Mucosa of rectum (tissue), 2 donors: ENCODE results near the gene WDR55.
"Not testable (repeated sequence)": the region's sequence is repeated elsewhere in the genome, so short reads cannot be mapped to it uniquely, and the experiment has no call there.

Source experiments
- H3K27ac ChIP-seq, 2 donors: one replicate each; pipeline ENCODE4 v1.7.0; 2013; ENCODE audit warnings: inconsistent platforms in 2 of 2, low read depth in 2 of 2, low read length in 2 of 2
- H3K27me3 ChIP-seq, 2 donors: one replicate each; pipeline ENCODE4 v1.7.0; 2013; ENCODE audit warnings: low read length in 2 of 2; ENCODE audit not compliant: control insufficient read depth in 2 of 2, insufficient read depth in 2 of 2
- H3K36me3 ChIP-seq, 2 donors: one replicate each; pipeline ENCODE4 v1.7.0; 2013; ENCODE audit warnings: low read length in 2 of 2; ENCODE audit not compliant: control insufficient read depth in 2 of 2, insufficient read depth in 2 of 2
- H3K4me1 ChIP-seq, 2 donors: one replicate each; pipeline ENCODE4 v1.7.0; 2013; ENCODE audit warnings: low read length in 2 of 2, mild to moderate bottlenecking in 1 of 2; ENCODE audit not compliant: control insufficient read depth in 2 of 2, insufficient read depth in 2 of 2
- H3K4me3 ChIP-seq, 2 donors: one replicate each; pipeline ENCODE4 v1.7.0; 2013; ENCODE audit warnings: low read length in 2 of 2
- H3K9ac ChIP-seq, 2 donors: one replicate each; pipeline ENCODE4 v1.7.0; 2013; ENCODE audit warnings: low read length in 2 of 2, low read depth in 1 of 2, mild to moderate bottlenecking in 1 of 2
- H3K9me3 ChIP-seq, 2 donors: one replicate each; pipeline ENCODE4 v1.7.0; 2013; ENCODE audit warnings: low read length in 2 of 2; ENCODE audit not compliant: control insufficient read depth in 2 of 2
- donor health status: healthy.
- donor health status: Normal muscosa, but diverticular disease.

The WDR55 gene

GRCh38 chr5:140708787-140709186 lies 44.1 kb downstream of the WDR55 start:
- not testable (repeated sequence) for H3K9ac ChIP-seq, H3K27ac ChIP-seq, H3K4me1 ChIP-seq, H3K4me3 ChIP-seq, H3K9me3 ChIP-seq, H3K27me3 ChIP-seq
- peaks cover 22 to 32% of the 10 kb centered on the region in 2 donors for H3K36me3 ChIP-seq

GRCh38 chr5:140710899-140711552 lies 46.3 kb downstream of the WDR55 start:
- Histone ChIP-seq H3K9ac (peak overlapping the region; percentile 79 to 88), H3K4me1 (peaks cover 0 to 2% of the 10 kb centered on the region in 2 donors), H3K27ac (peak overlapping the region; percentile 91 to 94), H3K36me3 (peaks cover 2 to 15% of the 10 kb centered on the region in 2 donors), H3K27me3 (no peaks in the 10 kb centered on the region), H3K9me3 (no peaks in the 10 kb centered on the region), H3K4me3 (peak overlapping the region; percentile 81 to 90)

DNA sequence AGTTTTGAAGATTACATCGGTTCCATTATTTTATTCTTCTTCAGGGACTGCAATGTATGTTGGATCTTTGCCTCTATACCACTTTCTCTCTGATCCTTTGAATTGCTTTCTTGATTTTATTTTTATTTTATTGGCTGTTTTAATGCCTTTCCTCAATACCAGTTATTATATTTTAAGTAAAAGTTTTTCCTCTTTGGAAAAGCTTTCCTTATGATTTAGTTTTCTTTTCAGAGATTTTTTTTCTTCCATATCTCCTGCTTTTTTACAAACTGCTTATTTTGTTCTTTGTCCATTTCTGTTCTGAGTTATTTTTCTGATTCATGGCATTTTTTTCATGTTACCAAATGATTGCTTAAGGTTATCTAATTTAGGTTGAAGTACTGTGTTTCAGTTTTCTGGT lies 47.1 kb downstream of the WDR55 start:
- peaks cover 0 to 2% of the 10 kb centered on the region in 2 donors for H3K4me1 ChIP-seq
- H3K27me3 ChIP-seq, result no peaks in the 10 kb centered on the region
- H3K36me3 ChIP-seq, result peaks cover 0 to 9% of the 10 kb centered on the region in 2 donors
- no peaks in the 10 kb centered on the region for H3K9me3 ChIP-seq
- peak overlapping the region; percentile 91 to 94 for H3K27ac ChIP-seq
- H3K4me3 ChIP-seq, result peak overlapping the region; percentile 81 to 90
- peak overlapping the region; percentile 79 to 88 for H3K9ac ChIP-seq

- no peaks in the 10 kb centered on the region for H3K27me3 ChIP-seq
- no peak overlapping the region for H3K9ac ChIP-seq
- H3K9me3 ChIP-seq, result no peaks in the 10 kb centered on the region
- H3K36me3 ChIP-seq, result no peaks in the 10 kb centered on the region
- no peak overlapping the region for H3K4me3 ChIP-seq
- H3K4me1 ChIP-seq, result peaks cover 4 to 5% of the 10 kb centered on the region in 2 donors
- H3K27ac ChIP-seq, result no peak overlapping the region
These were observed 48.9 kb downstream of the WDR55 start for GRCh38 chr5:140713562-140714094.

- not testable (repeated sequence) for H3K9me3 ChIP-seq, H3K9ac ChIP-seq, H3K4me3 ChIP-seq, H3K27ac ChIP-seq, H3K4me1 ChIP-seq, H3K36me3 ChIP-seq, H3K27me3 ChIP-seq
These were observed 51.5 kb downstream of the WDR55 start for GRCh38 chr5:140716238-140716637.

GRCh38 chr5:140718266-140718592 lies 53.5 kb downstream of the WDR55 start:
- H3K27ac ChIP-seq, result peak overlapping the region; percentile 90 to 96
- H3K36me3 ChIP-seq, result no peaks in the 10 kb centered on the region
- no peaks in the 10 kb centered on the region for H3K27me3 ChIP-seq
- H3K9me3 ChIP-seq, result no peaks in the 10 kb centered on the region
- peak overlapping the region; percentile 68 to 79 for H3K9ac ChIP-seq
- peaks cover 2 to 7% of the 10 kb centered on the region in 2 donors for H3K4me1 ChIP-seq
- peak overlapping the region; percentile 68 to 75 for H3K4me3 ChIP-seq

- H3K9me3 ChIP-seq, H3K9ac ChIP-seq, H3K27ac ChIP-seq, H3K4me3 ChIP-seq, H3K27me3 ChIP-seq, H3K36me3 ChIP-seq, H3K4me1 ChIP-seq: not testable (repeated sequence)
These were observed 56.0 kb downstream of the WDR55 start for GRCh38 chr5:140720738-140721137.

DNA sequence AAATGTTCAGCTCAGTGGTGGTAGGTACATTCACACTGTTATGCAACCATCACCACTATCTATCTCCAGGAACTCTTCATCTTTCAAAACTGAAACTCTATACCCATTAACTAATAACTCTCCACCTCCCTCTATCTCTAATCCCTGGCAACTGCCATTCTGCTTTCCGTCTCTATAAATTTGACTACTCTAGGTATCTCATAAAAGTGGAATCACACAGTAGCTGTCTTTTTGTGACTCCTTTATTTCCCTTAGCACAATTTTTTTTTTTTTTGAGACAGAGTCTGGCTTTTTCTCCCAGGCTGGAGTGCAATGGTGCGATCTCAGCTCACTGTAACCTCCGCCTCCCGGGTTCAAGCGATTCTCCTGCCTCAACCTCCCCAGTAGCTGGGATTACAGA lies 56.7 kb downstream of the WDR55 start:
- H3K9ac ChIP-seq, H3K9me3 ChIP-seq, H3K27me3 ChIP-seq, H3K36me3 ChIP-seq, H3K4me3 ChIP-seq, H3K27ac ChIP-seq, H3K4me1 ChIP-seq: not testable (repeated sequence)
